ENCODE measurements around the gene TAS2R60. TPM values are rescaled to one million over a fixed set of nuclear protein-coding genes. Genes with fewer than 3 reads are reported as not detected.

TAS2R60 gene
- total RNA-seq, 4 donors from 2014 or later = 1.3 TPM; not detected in 3

GRCh38 chr7:143434660-143435059 is 8.6 kb upstream of the TAS2R60 start:
- TF ChIP-seq CTCF (IDR thresholded peaks at IDR 0.05) = no peak
- no peak for TF ChIP-seq POLR2A (IDR thresholded peaks at IDR 0.05)
- H3K27me3 ChIP-seq = no peaks in the 10 kb centered on the region
- no peak overlapping the region for H3K4me3 ChIP-seq
- peak in 1 of 3 donors; percentile 69 for DNase-seq
- no peaks in the 10 kb centered on the region for H3K36me3 ChIP-seq
- no peaks in the 10 kb centered on the region for H3K9me3 ChIP-seq
- no peak overlapping the region for H3K27ac ChIP-seq
- peaks cover 0 to 9% (median 0%) of the 10 kb centered on the region in 4 donors for H3K4me1 ChIP-seq

- no peaks in the 10 kb centered on the region for H3K9me3 ChIP-seq
- TF ChIP-seq POLR2A (IDR thresholded peaks at IDR 0.05) (no peak), CTCF (IDR thresholded peaks at IDR 0.05) (no peak)
- H3K4me1 ChIP-seq = peaks cover 0 to 9% (median 0%) of the 10 kb centered on the region in 4 donors
- no peak overlapping the region for H3K27ac ChIP-seq
- DNase-seq = no peak
- H3K4me3 ChIP-seq = no peak overlapping the region
- no peaks in the 10 kb centered on the region for H3K36me3 ChIP-seq
- no peaks in the 10 kb centered on the region for H3K27me3 ChIP-seq
Observed at GRCh38 chr7:143435266-143435665, 8.0 kb upstream of the TAS2R60 start.

GRCh38 chr7:143436325-143436946 is 6.8 kb upstream of the TAS2R60 start:
- Histone ChIP-seq H3K27ac (no peak overlapping the region), H3K27me3 (no peaks in the 10 kb centered on the region), H3K4me3 (no peak overlapping the region), H3K4me1 (peaks cover 0 to 9% (median 0%) of the 10 kb centered on the region in 4 donors), H3K36me3 (no peaks in the 10 kb centered on the region), H3K9me3 (no peaks in the 10 kb centered on the region)
- DNase-seq = no peak
- TF ChIP-seq CTCF (IDR thresholded peaks at IDR 0.05) = no peak
- TF ChIP-seq POLR2A (IDR thresholded peaks at IDR 0.05) = no peak

- Histone ChIP-seq H3K36me3 (no peaks in the 10 kb centered on the region), H3K4me1 (peaks cover 0 to 9% (median 0%) of the 10 kb centered on the region in 4 donors), H3K4me3 (no peak overlapping the region), H3K9me3 (no peaks in the 10 kb centered on the region), H3K27ac (no peak overlapping the region), H3K27me3 (no peaks in the 10 kb centered on the region)
- TF ChIP-seq CTCF (IDR thresholded peaks at IDR 0.05) = no peak
- no peak for TF ChIP-seq POLR2A (IDR thresholded peaks at IDR 0.05)
- DNase-seq = no peak
Observed at GRCh38 chr7:143437578-143437977, 5.7 kb upstream of the TAS2R60 start.

- no peak for DNase-seq
- Histone ChIP-seq H3K27me3 (no peaks in the 10 kb centered on the region), H3K4me1 (peaks cover 0 to 9% (median 0%) of the 10 kb centered on the region in 4 donors), H3K27ac (no peak overlapping the region), H3K9me3 (no peaks in the 10 kb centered on the region), H3K36me3 (no peaks in the 10 kb centered on the region), H3K4me3 (no peak overlapping the region)
- TF ChIP-seq CTCF (IDR thresholded peaks at IDR 0.05) = no peak
- TF ChIP-seq POLR2A (IDR thresholded peaks at IDR 0.05) = no peak
Observed at GRCh38 chr7:143439866-143440265, 3.4 kb upstream of the TAS2R60 start.

All from Peyer's patch (tissue), 4 donors.